HG02973 (cell line): ENCODE measurements around the gene ADCY3.
"Not testable (repeated sequence)": the region's sequence is repeated elsewhere in the genome, so short reads cannot be mapped to it uniquely, and the experiment has no call there.

ENCODE experiments used
- ATAC-seq: cut with Tn5 transposase; IDR thresholded peaks from one replicate; pipeline ENCODE4 v1.9.1; 2021; ENCODE audit warnings: moderate library complexity; ENCODE audit not compliant: unreplicated experiment

Gene ADCY3

GRCh38 chr2:24819442-24820174 is 100.4 kb downstream of the ADCY3 start:
- no peak for ATAC-seq

DNA sequence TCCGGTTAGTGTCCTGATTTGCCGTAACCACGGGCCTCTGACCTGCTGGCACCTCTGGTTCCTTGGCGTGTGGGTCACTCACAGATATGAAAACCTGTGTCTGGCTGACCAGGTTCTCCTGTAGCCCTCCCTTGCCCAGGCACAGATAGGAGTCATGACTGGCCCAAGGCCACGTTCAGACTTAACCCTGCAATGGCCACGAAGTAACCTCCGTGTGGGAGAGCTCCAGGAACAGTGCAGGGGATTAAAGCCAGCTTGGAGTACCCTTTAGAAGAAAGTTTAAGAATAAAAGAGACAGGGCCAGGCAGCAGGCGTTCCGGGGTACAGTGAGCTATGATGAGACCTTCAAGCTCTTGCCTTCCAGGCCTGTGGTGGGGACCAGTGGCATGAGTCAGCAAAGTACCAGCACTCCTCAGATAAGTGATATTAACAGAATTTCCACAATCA is 101.3 kb downstream of the ADCY3 start:
- ATAC-seq, result no peak

GRCh38 chr2:24816884-24817283 is 103.2 kb downstream of the ADCY3 start:
- no peak for ATAC-seq

DNA sequence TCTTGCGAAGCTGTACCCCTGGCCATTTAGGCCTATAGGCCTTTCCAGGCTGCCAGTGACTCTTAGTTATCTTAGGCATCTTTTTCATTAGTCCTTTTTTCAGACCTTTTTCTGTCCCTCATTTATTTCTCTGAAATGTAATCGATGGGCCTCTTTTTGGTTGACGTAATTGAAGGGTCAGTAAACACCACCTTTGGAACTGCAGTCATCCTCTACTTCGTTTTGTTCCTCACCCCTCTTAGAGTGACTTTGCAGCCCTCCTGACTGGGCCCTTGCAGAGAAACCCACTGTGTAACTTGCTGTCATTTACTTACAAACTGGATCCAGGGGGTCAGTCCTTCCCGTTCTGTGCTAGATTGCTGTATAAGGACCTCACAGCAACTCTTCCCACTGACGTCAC is 103.6 kb downstream of the ADCY3 start:
- ATAC-seq, result no peak

- ATAC-seq, result no peak
Observed at GRCh38 chr2:24815171-24815570, 104.9 kb downstream of the ADCY3 start.

- no peak for ATAC-seq
Observed at GRCh38 chr2:24814516-24814915, 105.5 kb downstream of the ADCY3 start.

DNA sequence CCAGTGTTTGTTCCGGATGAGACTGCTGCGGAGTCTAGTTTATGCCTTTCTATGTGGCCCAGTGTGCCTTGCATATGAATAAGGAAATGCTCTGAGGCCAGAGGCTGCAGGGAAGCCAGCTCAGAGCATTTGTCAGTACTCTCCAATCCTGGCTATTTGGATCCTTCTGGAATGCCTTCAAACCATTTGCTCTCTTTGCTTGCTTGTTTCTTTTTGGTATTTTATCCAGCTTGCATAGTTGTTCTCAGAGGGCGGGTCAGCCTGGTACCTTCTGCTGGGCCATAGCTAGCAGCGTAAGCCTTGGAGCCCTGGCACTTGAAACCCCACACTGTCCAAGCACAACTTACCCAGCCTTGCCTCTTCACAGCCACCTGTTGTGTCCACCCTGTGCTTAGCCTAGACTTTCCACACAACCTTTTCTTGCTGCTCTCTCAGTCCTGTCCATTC is 106.3 kb downstream of the ADCY3 start:
- no peak for ATAC-seq

GRCh38 chr2:24809316-24810007 is 110.6 kb downstream of the ADCY3 start:
- ATAC-seq, result no peak

- no peak for ATAC-seq
Observed at GRCh38 chr2:24806661-24807036, 113.4 kb downstream of the ADCY3 start.

GRCh38 chr2:24805811-24806660 is 114.0 kb downstream of the ADCY3 start:
- ATAC-seq, result not testable (repeated sequence)

GRCh38 chr2:24800487-24800886 is 119.5 kb downstream of the ADCY3 start:
- not testable (repeated sequence) for ATAC-seq

DNA sequence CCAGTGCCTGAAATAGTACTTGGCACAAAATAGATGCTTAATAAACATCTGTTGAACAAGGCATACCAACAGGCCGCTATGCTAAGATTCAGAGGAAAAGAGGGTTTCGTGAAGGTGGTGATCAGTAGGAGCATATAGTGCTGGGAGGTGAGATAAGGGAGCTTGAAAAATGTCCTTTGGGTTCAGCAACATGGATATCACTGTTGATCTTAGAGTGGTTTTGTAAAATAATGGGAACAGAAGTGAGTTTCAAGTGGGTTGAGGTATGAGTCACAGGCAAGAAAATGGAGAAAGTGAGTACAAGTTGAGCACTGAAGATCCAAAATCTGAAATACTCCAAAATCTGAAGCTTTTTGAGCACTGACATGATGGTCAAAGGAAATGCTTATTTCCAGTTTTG is 122.4 kb downstream of the ADCY3 start:
- no peak for ATAC-seq

- ATAC-seq, result no peak
Observed at GRCh38 chr2:24793761-24794435, 126.1 kb downstream of the ADCY3 start.

GRCh38 chr2:24792874-24793760 is 126.9 kb downstream of the ADCY3 start, which contains the start of the genes CENPO and PTRHD1:
CENPO (plus strand) TSS chr2:24793425; CDS start chr2:24793920, 495 bp downstream.
PTRHD1 (minus strand) TSS chr2:24793391; CDS start chr2:24793377, 14 bp downstream.
- ATAC-seq, result peak; percentile 89

DNA sequence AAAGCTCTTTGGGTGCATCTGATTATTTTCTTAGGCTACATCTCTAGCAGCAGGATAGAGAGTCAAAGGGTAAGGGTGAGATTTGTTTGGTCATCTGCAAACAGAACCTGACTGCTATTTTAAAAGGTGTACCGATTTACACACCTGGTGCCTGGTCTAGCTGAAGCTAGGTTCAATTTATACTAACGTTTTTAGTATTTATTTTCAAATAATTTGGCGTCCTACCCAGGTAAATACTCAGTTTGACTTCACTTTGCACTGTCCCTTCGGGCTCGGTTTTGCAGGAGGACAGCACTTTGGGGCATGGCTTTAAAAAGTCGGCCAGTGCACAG is 127.5 kb downstream of the ADCY3 start:
- ATAC-seq, result no peak

GRCh38 chr2:24791452-24791851 is 128.6 kb downstream of the ADCY3 start:
- no peak for ATAC-seq

- no peak for ATAC-seq
Observed at GRCh38 chr2:24788816-24789215, 131.2 kb downstream of the ADCY3 start.

DNA sequence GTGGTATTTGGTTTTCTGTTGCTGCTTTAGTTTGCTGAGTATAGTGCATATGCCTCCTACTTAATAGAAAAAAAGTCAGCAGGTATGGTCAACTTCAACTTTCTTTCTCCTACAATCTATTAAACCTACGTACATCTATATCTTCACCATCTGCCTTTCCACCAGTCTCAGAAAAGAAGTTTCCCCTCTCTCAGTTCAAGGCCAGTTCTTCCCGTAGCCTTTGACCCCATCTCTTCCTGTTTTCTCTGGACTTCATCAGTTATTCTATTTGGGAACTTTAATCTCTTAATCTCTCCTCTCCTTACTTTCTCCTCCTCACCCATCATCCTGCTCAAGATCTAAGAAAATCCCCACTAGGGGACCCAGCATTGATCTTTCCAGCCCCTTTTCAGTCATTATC is 132.5 kb downstream of the ADCY3 start:
- no peak for ATAC-seq

DNA sequence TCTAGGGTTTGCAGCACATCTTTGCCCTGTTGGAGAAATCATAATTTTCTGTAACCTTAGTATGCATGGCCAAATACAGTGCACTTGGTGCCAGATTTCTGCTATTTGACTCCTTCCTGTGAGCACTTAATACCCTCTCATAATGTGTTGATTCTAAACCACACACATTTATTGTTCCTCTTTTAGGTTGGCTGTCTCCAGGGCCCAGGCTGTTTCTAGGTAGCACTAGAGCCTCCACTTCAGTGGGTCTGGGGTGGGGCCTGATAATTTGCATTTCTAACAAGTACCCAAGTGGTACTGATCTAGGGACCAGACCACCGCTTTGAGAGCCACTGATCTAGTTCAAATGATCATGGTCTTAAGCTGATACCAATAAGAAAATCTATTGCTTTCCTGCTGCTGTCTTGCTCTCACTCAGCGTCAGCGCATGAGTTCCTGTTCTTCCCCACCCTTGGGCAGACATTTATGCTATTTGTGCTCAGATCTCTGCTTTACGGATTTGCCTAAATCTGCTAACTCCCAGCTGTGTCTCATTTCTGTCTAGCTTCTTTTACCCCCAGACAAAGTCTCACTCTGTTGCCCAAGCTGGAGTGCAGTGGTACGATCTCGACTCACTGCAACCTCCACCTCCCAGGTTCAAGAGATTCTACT is 134.2 kb downstream of the ADCY3 start:
- peak; percentile 84 for ATAC-seq
